K562 (cell line): Measurements from ENCODE around the gene USP32. TPM values are rescaled to one million over a fixed set of nuclear protein-coding genes. Genes with fewer than 3 reads are reported as not detected.

Source experiments
- CAMTA2 ChIP-seq: fragments of 250-450 bp; sonication (Bioruptor Pico); conservative IDR thresholded peaks from 2 replicates; pipeline ENCODE4 v1.5.1; 2022
- CBFB ChIP-seq: sonication (generic); formaldehyde crosslinking; IDR thresholded peaks from 2 replicates; pipeline ENCODE4 v1.4.0; 2020; ENCODE audit warnings: mild to moderate bottlenecking, missing genetic modification reagents
- CHD1 ChIP-seq: fragments of 200-600 bp; sonication (generic); IDR thresholded peaks from one replicate; pipeline ENCODE4 v1.6.1; 2012; ENCODE audit warnings: mild to moderate bottlenecking, moderate library complexity, low read length, inconsistent platforms
- DPF2 ChIP-seq: fragments of 450-650 bp; IDR thresholded peaks from 2 replicates; pipeline ENCODE4 v1.6.1; 2016
- ESRRB ChIP-seq: fragments of 250-450 bp; sonication (Bioruptor Pico); IDR thresholded peaks from 2 replicates; pipeline ENCODE4 v1.5.0; 2020; ENCODE audit warnings: mild to moderate bottlenecking, moderate library complexity, borderline replicate concordance
- ETV1 ChIP-seq: fragments of 450-650 bp; conservative IDR thresholded peaks from 2 replicates; pipeline ENCODE4 v1.6.1; 2016; ENCODE audit warnings: missing genetic modification characterization, control low read depth, low read depth, missing compliant biosample characterization
- ETV6 ChIP-seq, 3 experiments: fragments of 150-350 bp in 1 of 3; sonication (generic) in 1 of 3; formaldehyde crosslinking in 1 of 3; IDR thresholded peaks; 2 replicates each; pipeline versions ENCODE4 v1.6.1 to v1.8.0; 2014 to 2022; ENCODE audit warnings: borderline replicate concordance in 2 of 3, low read depth in 2 of 3, antibody characterized with exemption in 1 of 3, low read length in 1 of 3, mild to moderate bottlenecking in 1 of 3, missing genetic modification reagents in 1 of 3
- FOSL1 ChIP-seq: fragments of 200-800 bp; sonication (Bioruptor generic); conservative IDR thresholded peaks from 2 replicates; pipeline ENCODE4 v1.6.1; 2016; ENCODE audit warnings: missing genetic modification characterization, missing compliant biosample characterization
- HDAC2 ChIP-seq: fragments of 450-650 bp; IDR thresholded peaks from 2 replicates; pipeline ENCODE4 v1.6.1; 2016; ENCODE audit warnings: mild to moderate bottlenecking
- POLR3G ChIP-seq: IDR thresholded peaks from 2 replicates; pipeline ENCODE4 v1.6.1; 2011; ENCODE audit not compliant: insufficient read length, insufficient replicate concordance; ENCODE audit errors: extremely low read depth
- PTTG1 ChIP-seq: fragments of 450-650 bp; IDR thresholded peaks from 2 replicates; pipeline ENCODE4 v1.6.1; 2016; ENCODE audit warnings: low read depth, mild to moderate bottlenecking, missing genetic modification characterization, missing compliant biosample characterization
- SMARCE1 ChIP-seq: fragments of 450-650 bp; IDR thresholded peaks from 2 replicates; pipeline ENCODE4 v1.7.1; 2016; ENCODE audit warnings: mild to moderate bottlenecking
- TGIF2 ChIP-seq: sonication (generic); formaldehyde crosslinking; IDR thresholded peaks from 2 replicates; pipeline ENCODE4 v1.8.1; 2022; ENCODE audit warnings: mild to moderate bottlenecking, missing genetic modification reagents, moderate library complexity
- TRIM24 ChIP-seq, 2 experiments: fragments of 450-650 bp; IDR thresholded peaks; 2 replicates each; pipeline ENCODE4 v1.6.1; 2016
- XRCC3 ChIP-seq: fragments of 450-650 bp; IDR thresholded peaks from 2 replicates; pipeline ENCODE4 v1.6.1; 2017; ENCODE audit warnings: mild to moderate bottlenecking, moderate library complexity
- ZBTB7A ChIP-seq: IDR thresholded peaks from 2 replicates; pipeline ENCODE4 v1.6.1; 2011; ENCODE audit warnings: low read depth, mild to moderate bottlenecking, low read length, moderate library complexity, borderline replicate concordance; ENCODE audit not compliant: control insufficient read depth
- ZNF184 ChIP-seq: sonication (generic); formaldehyde crosslinking; IDR thresholded peaks from 2 replicates; pipeline ENCODE4 v1.5.0; 2020; ENCODE audit warnings: missing genetic modification reagents
- ZNF436 ChIP-seq: fragments of 250-450, 450-650 bp; sonication (Bioruptor Pico); formaldehyde crosslinking; IDR thresholded peaks from 2 replicates; pipeline ENCODE4 v1.7.0; 2020; ENCODE audit warnings: mild to moderate bottlenecking
- ZNF766 ChIP-seq: fragments of 200-800 bp; sonication (Bioruptor generic); conservative IDR thresholded peaks from 2 replicates; pipeline ENCODE4 v1.6.1; 2016; ENCODE audit warnings: missing genetic modification characterization, missing compliant biosample characterization
- ZSCAN29 ChIP-seq: fragments of 450-650 bp; IDR thresholded peaks from 2 replicates; pipeline ENCODE4 v1.6.1; 2017
- polyA plus RNA-seq, 8 experiments: library from polyadenylated mRNA; depleted of rRNA in 4 of 8; stranded (reverse) in 5 of 8; unstranded in 3 of 8; fragments of >200 nt; fragmentation: Nextera tagmentation in 2 of 8; fragmentation: Illumina TruSeq in 1 of 8; extraction: Ambion mirVana in 2 of 8; extraction: Trizol in 1 of 8; gene quantifications; 2 replicates each; pipeline versions ENCODE4 v1.2.1 to v1.2.3, GENCODE V29; 2011 to 2014; ENCODE audit warnings: inconsistent platforms in 1 of 8, missing spikeins in 1 of 8
- total RNA-seq, 7 experiments: library from RNA; depleted of rRNA in 6 of 7; stranded (reverse); fragments of >200 nt in 6 of 7; fragmentation: Illumina TruSeq in 2 of 7; extraction: Trizol in 2 of 7; gene quantifications; 2 replicates each; pipeline versions ENCODE4 v1.2.1 to v1.2.3, GENCODE V29; 2011 to 2021; ENCODE audit warnings: low replicate concordance in 1 of 7
- TF ChIP-seq, protein P1 (sequence below), 2 experiments: fragments of 450-650 bp; formaldehyde crosslinking in 1 of 2; IDR thresholded peaks; 2 replicates each; pipeline versions ENCODE4 v1.4.0 to v1.6.1; 2014 to 2020; ENCODE audit warnings: mild to moderate bottlenecking in 2 of 2, borderline replicate concordance in 1 of 2, low read depth in 1 of 2

USP32 gene
- total and polyA plus RNA-seq, 9 of the 15 experiments (the other 6 are each of a cell fraction or from before 2014, with no cell fraction given): 18.0 to 69.3 (median 47.1) TPM

DNA sequence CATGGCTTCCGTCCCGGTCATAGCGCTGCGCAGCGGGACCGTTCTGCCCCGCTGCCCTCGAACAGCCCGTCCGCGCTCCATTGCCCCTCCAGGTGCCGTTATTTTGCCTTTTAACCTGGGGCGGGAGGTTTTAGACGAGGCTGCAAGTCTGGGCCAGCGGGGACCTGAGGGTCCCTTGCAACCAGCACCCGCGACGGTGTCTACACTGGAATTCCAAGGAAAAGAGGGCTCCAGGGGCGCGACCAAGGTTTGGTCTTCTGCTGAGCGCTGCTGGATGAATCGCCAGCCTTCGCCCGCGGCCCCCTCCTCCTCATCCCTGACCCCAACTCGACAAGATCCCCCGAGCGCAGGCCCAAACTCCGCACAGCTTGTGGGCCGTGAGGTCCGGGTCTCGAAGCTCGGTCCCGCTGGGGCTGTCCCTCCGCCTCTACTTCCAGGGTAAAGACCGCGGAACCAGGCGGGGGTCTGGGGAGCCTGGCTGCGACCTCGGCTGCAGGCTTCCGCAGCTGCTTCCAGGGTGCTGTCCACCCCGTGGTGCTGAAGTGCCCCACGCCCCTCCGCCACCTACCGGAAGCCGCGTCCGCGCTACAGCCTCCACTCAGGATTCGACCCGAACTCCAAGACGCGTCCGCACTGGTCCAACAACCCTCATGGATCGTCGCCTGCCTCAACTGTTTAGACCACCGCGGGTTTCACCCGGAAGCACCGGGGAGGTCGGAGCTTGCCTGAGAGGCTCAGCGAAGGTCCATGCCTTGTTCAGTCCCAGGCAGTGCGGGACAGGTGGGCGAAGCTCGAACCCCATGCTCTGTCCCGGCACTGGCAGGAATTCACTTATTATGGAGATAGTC lies 252.3 kb downstream of the USP32 start (continued):
- TF ChIP-seq POLR3G: no peak
- TF ChIP-seq ZNF436: no peak
- TF ChIP-seq ZNF766: peak; percentile 88
- no peak for TF ChIP-seq XRCC3
- no peak for TF ChIP-seq CBFB (CRISPR knock-in tag)
- TF ChIP-seq CHD1: no peak
- peak; percentile 97 for TF ChIP-seq TGIF2 (CRISPR knock-in tag)
- TF ChIP-seq ZBTB7A: peak; percentile 92
- TF ChIP-seq ZSCAN29: no peak
- TF ChIP-seq SMARCE1: no peak
- TF ChIP-seq ETV1 (tag): peak; percentile 83
- TF ChIP-seq TRIM24 (IDR thresholded peaks at IDR 0.05): no peak
- TF ChIP-seq DPF2: no peak
- no peak for TF ChIP-seq ETV6 (IDR thresholded peaks at IDR 0.05; ENCODE audit: borderline replicate concordance in 1 of 2, low read depth in 2 of 2, low read length in 1 of 2)
- TF ChIP-seq ETV6 (CRISPR knock-in tag; IDR thresholded peaks at IDR 0.05; ENCODE audit: borderline replicate concordance): 0 out of 2 replicates have a peak, but pooled peaks have one; percentile 67
- TF ChIP-seq ESRRB (CRISPR knock-in tag): no peak
- no peak for TF ChIP-seq CAMTA2 (CRISPR knock-in tag)
- no peak for TF ChIP-seq FOSL1 (tag)
- no peak for TF ChIP-seq ZNF184 (CRISPR knock-in tag)
- TF ChIP-seq, protein P1, sequence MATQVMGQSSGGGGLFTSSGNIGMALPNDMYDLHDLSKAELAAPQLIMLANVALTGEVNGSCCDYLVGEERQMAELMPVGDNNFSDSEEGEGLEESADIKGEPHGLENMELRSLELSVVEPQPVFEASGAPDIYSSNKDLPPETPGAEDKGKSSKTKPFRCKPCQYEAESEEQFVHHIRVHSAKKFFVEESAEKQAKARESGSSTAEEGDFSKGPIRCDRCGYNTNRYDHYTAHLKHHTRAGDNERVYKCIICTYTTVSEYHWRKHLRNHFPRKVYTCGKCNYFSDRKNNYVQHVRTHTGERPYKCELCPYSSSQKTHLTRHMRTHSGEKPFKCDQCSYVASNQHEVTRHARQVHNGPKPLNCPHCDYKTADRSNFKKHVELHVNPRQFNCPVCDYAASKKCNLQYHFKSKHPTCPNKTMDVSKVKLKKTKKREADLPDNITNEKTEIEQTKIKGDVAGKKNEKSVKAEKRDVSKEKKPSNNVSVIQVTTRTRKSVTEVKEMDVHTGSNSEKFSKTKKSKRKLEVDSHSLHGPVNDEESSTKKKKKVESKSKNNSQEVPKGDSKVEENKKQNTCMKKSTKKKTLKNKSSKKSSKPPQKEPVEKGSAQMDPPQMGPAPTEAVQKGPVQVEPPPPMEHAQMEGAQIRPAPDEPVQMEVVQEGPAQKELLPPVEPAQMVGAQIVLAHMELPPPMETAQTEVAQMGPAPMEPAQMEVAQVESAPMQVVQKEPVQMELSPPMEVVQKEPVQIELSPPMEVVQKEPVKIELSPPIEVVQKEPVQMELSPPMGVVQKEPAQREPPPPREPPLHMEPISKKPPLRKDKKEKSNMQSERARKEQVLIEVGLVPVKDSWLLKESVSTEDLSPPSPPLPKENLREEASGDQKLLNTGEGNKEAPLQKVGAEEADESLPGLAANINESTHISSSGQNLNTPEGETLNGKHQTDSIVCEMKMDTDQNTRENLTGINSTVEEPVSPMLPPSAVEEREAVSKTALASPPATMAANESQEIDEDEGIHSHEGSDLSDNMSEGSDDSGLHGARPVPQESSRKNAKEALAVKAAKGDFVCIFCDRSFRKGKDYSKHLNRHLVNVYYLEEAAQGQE (IDR thresholded peaks at IDR 0.05; ENCODE audit: borderline replicate concordance): peak; percentile 100
- TF ChIP-seq, protein P1 (CRISPR knock-in tag; IDR thresholded peaks at IDR 0.05; ENCODE audit: low read depth): peak; percentile 100
- TF ChIP-seq HDAC2: peak; percentile 83
- TF ChIP-seq PTTG1: no peak
